NK-92 (cell line): ENCODE data around the gene ASB14.
"Not testable (repeated sequence)": the region's sequence is repeated elsewhere in the genome, so short reads cannot be mapped to it uniquely, and the experiment has no call there.

ENCODE experiments used
- DNase-seq: peaks from one replicate; lab custom pipeline; 2025; ENCODE audit not compliant: unreplicated experiment; lab: John Stamatoyannopoulos, UW

Gene ASB14

GRCh38 chr3:57292159-57292896, at the start of gene ASB14:
Gene ASB14 (minus strand): TSS chr3:57292685. CDS start chr3:57292033, 652 bp downstream.
- no peak for DNase-seq

DNA sequence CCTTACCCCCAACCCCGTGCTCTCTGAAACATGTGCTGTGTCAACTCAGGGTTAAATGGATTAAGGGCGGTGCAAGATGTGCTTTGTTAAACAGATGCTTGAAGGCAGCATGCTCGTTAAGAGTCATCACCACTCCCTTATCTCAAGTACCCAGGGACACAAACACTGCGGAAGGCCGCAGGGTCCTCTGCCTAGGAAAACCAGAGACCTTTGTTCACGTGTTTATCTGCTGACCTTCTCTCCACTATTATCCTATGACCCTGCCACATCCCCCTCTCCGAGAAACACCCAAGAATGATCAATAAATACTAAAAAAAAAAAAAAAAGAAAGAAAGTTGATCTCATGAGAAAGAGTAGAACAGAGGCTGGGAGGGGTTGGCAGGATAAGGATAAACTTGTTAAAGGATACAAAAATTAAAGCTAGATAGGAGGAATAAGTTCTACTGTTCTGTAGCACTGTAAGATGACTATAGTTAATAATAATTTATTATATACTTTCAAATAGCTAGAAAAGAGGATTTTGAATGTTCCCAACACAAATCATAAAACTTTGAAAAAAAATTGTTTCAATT, 46.7 kb upstream of the ASB14 start:
- DNase-seq, result not testable (repeated sequence)

DNA sequence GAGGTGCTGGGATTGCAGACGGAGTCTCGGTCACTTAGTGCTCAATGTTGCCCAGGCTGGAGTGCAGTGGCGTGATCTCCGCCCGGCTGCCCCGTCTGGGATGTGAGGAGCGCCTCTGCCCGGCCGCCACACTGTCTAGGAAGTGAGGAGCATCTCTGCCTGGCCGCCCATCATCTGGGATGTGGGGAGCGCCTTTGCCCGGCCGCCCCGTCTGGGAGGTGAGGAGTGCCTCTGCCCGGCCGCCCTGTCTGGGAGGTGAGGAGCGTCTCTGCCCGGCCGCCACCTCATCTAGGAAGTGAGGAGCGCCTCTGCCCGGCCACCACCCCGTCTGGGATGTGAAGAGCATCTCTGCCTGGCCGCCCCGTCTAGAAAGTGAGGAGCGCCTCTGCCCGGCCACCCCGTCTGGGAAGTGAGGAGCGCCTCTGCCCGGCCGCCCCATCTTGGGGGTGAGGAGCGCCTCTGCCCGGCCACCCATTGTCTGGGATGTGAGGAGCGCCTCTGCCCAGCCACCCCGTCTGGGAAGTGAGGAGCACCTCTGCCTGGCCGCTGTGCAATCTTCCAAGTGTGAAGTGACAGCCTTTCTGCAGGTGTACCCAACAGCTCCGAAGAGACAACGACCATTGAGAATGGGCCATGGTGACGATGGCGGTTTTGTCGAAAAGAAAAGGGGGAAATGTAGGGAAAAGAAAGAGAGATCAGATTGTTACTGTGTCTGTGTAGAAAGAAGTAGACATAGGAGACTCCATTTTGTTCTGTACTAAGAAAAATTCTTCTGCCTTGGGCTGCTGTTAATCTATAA, 46.0 kb upstream of the ASB14 start:
- not testable (repeated sequence) for DNase-seq

DNA sequence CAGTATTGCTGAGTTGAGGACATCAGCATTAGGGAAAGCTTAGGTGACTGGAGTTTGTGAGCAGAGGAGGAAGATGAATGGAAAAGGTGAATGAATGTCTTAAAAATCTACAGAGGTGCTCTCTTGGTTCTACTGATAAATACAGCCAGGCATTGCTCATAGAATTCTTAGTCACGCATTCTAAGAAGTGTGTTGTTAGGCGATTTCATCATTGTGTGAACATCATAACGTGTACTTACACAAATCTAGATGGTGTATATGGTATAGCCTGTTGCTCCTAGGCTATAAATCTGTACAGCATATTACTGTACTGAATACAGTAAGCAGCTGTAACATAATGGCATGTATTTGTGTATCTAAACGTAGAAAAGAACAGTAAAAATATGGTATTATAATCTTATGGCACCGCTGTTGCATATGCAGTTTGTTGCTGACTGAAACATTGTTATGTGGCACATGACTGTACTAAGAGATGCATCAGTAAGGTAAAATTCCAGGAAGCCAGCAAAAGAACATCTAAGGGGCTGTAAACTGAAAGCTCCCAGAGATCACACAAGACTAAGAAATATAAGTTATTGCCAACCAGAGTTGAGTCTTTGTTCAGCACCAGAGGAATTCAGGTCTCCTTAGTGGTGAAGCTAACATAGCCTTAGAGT, 42.9 kb upstream of the ASB14 start:
- DNase-seq, result no peak

GRCh38 chr3:57331078-57331610, 38.7 kb upstream of the ASB14 start:
- no peak for DNase-seq

GRCh38 chr3:57326498-57326897, 34.0 kb upstream of the ASB14 start:
- DNase-seq, result not testable (repeated sequence)

DNA sequence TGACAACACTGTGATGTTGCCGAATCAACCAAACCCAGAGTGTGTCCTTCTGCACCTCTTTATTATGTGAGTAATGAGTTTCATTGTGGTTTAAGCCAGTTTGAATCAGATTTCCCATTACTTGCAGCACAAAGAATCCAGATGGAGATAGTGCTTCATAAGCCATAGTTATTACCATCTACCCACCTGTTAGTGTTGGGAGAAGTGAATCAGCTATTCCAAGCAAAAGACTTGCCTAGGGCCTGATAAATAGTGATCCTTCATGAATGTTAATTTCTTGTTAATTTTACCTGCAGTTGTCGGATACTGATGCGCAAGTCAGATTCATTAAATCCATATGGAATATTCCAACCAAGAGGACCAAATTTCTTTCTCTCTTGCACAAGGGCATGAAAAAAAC, 21.7 kb upstream of the ASB14 start:
- DNase-seq, result no peak

- DNase-seq, result no peak
Measured at GRCh38 chr3:57309769-57310360, 17.4 kb upstream of the ASB14 start.

- DNase-seq, result not testable (repeated sequence)
Measured at GRCh38 chr3:57303520-57303919, 11.0 kb upstream of the ASB14 start.

GRCh38 chr3:57298041-57298440, 5.6 kb upstream of the ASB14 start:
- no peak for DNase-seq

- no peak for DNase-seq
Measured at GRCh38 chr3:57292897-57293526, 527 bp upstream of the ASB14 start.

DNA sequence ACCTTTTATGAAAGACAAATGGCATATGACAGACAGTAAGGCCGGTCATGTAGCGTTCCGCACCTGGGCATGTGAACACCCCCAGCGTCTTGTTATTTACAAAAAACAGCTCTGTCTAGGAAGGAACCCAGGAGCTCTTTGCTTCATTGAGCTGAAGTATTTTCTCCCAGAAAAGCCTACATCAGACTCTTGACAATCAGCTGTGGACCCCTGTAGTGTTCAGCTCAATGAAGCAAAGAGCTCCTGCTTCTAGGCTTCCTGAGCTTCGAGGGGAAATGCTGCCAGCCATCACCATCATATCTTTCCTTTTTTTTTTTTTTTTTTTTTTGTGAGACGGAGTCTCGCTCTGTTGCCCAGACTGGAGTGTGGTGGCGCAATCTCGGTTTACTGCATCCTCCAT, 4.1 kb downstream of the ASB14 start:
- DNase-seq, result no peak

- DNase-seq, result no peak
Measured at GRCh38 chr3:57287205-57287604, 5.3 kb downstream of the ASB14 start.

DNA sequence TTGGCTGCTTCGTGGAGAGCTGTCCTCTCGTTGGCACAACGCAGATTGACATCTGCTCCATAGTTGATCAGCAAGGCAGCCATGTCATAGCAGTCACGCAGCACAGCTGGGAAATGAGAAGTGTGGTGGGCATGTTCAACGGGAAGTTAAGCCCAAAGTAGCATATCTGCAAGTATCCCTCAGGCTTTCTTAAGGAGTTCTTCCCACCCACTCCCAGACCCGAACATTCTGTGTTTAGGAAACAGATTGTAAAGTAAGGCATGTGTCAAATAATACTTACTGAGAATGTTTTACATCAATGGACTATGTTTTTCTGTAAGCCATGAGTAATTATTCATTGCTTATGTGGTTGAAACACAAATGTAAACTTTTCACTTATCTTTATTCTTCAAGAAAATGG, 9.2 kb downstream of the ASB14 start:
- DNase-seq, result no peak

- no peak for DNase-seq
Measured at GRCh38 chr3:57281715-57282114, 10.8 kb downstream of the ASB14 start.

- no peak for DNase-seq
Measured at GRCh38 chr3:57279685-57280084, 12.8 kb downstream of the ASB14 start.

GRCh38 chr3:57278237-57278636, 14.2 kb downstream of the ASB14 start:
- DNase-seq, result no peak

- no peak for DNase-seq
Measured at GRCh38 chr3:57275393-57275792, 17.1 kb downstream of the ASB14 start.

GRCh38 chr3:57274845-57275244, 17.6 kb downstream of the ASB14 start:
- DNase-seq, result no peak

- no peak for DNase-seq
Measured at GRCh38 chr3:57268416-57268815, 24.1 kb downstream of the ASB14 start.
